BLaER1 treated with 17β-estradiol and CSF1 and Interleukin-3, amounts not matched to agents 10 nM and 100 nM (cell line): ENCODE measurements around the gene CDADC1.

ENCODE experiments used
- H3K27ac ChIP-seq, 11 experiments: shearing (Covaris generic); formaldehyde crosslinking; 2 replicates each; pipeline ENCODE4 v1.8.1; 2022
- H3K27me3 ChIP-seq, 11 experiments: shearing (Covaris generic); formaldehyde crosslinking; 2 replicates each; pipeline ENCODE4 v1.8.1; 2022
- H3K36me3 ChIP-seq, 11 experiments: shearing (Covaris generic); formaldehyde crosslinking; 2 replicates each; pipeline ENCODE4 v1.8.1; 2022
- H3K4me1 ChIP-seq, 10 experiments: shearing (Covaris generic); formaldehyde crosslinking; 2 replicates each; pipeline ENCODE4 v1.8.1; 2022
- H3K4me2 ChIP-seq, 11 experiments: shearing (Covaris generic); formaldehyde crosslinking; 2 replicates each; pipeline ENCODE4 v1.8.1; 2022
- H3K4me3 ChIP-seq, 10 experiments: shearing (Covaris generic); formaldehyde crosslinking; 2 replicates each; pipeline ENCODE4 v1.8.1; 2022
- H3K9ac ChIP-seq, 11 experiments: shearing (Covaris generic); formaldehyde crosslinking; 2 replicates each; pipeline ENCODE4 v1.8.1; 2022
- H3K9me3 ChIP-seq, 11 experiments: shearing (Covaris generic); formaldehyde crosslinking; replicated peaks in 1 of 11; 2 replicates each; pipeline ENCODE4 v1.8.1; 2022
- H4K20me1 ChIP-seq, 11 experiments: shearing (Covaris generic); formaldehyde crosslinking; 2 replicates each; pipeline ENCODE4 v1.8.1; 2022
- Cebpa-rat ChIP-seq, 11 experiments: shearing (Covaris generic); IDR thresholded peaks; 2 replicates each; pipeline ENCODE4 v1.8.1; 2022

CDADC1 gene

DNA sequence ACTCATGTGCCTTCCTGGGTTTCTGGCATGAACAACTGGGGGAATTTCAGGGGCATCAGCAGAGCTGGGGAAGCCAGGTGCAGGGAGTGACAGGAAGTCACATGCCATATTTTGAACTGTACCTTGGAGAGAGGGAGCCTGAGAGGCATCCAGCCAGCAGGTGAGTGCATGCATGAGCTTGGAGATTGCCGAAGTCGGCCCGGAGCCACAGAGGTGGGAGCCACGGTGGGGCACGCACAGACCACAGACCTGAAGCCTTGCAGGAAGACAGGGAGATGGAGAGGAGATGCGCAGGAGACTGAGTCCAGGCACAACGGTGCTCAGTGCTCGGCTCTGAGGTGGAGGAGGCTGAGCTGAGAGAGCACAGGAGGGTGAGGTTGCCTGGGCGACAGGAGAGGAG, 55.1 kb downstream of the CDADC1 start:
- Histone ChIP-seq H4K20me1 (no peaks in the 10 kb centered on the region), H3K9me3 (no peaks in the 10 kb centered on the region), H3K4me3 (no peak overlapping the region), H3K27me3 (no peaks in the 10 kb centered on the region), H3K36me3 (no peaks in the 10 kb centered on the region), H3K4me1 (peaks cover 7 to 69% (median 47%) of the 10 kb centered on the region in 10 experiments; a peak in 19 of 20 replicates), H3K4me2 (peak overlapping the region in 9 of 11 experiments; percentile 4 to 67 (median 56); a peak in 15 of 22 replicates), H3K9ac (no peak overlapping the region), H3K27ac (no peak overlapping the region)
- TF ChIP-seq Cebpa-rat (IDR thresholded peaks at IDR 0.05): no peak

GRCh38 chr13:49303533-49304252, 56.0 kb downstream of the CDADC1 start:
- H3K27me3 ChIP-seq: no peaks in the 10 kb centered on the region
- no peaks in the 10 kb centered on the region for H4K20me1 ChIP-seq
- H3K4me2 ChIP-seq: peak overlapping the region; percentile 33 to 67 (median 56); a peak in 20 of 22 replicates
- no peaks in the 10 kb centered on the region for H3K9me3 ChIP-seq
- no peaks in the 10 kb centered on the region for H3K36me3 ChIP-seq
- TF ChIP-seq Cebpa-rat (IDR thresholded peaks at IDR 0.05): no peak
- no peak overlapping the region; a peak in 1 of 22 replicates for H3K9ac ChIP-seq
- no peak overlapping the region for H3K4me3 ChIP-seq
- H3K4me1 ChIP-seq: peaks cover 7 to 76% (median 55%) of the 10 kb centered on the region in 10 experiments; a peak in 19 of 20 replicates
- H3K27ac ChIP-seq: no peak overlapping the region

DNA sequence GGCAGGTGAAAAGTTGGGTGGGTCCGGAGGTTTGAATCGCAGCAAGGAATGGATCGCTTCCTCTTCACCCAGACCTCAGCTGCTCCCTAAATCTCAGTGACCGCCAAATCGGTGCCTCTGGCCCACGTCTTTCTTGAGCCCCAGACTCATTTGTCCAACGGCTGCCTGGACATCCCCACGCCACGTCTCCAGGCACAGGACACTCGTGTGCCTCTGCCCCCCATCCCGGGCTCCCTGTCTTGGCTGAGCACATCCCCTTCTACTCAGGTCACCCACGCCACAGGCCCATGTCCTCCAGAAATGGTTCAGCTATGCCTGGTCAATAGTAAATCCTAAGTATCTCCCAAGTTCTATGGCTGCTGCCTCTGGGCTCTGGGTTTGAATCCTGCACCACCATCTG, 56.6 kb downstream of the CDADC1 start:
- no peaks in the 10 kb centered on the region for H3K27me3 ChIP-seq
- no peaks in the 10 kb centered on the region for H4K20me1 ChIP-seq
- H3K9ac ChIP-seq: no peak overlapping the region
- H3K36me3 ChIP-seq: no peaks in the 10 kb centered on the region
- H3K4me1 ChIP-seq: peaks cover 7 to 76% (median 55%) of the 10 kb centered on the region in 10 experiments; a peak in 19 of 20 replicates
- H3K9me3 ChIP-seq: no peaks in the 10 kb centered on the region
- no peak overlapping the region for H3K27ac ChIP-seq
- no peak overlapping the region for H3K4me3 ChIP-seq
- no peak for TF ChIP-seq Cebpa-rat (IDR thresholded peaks at IDR 0.05)
- H3K4me2 ChIP-seq: peak overlapping the region in 2 of 11 experiments; percentile 54 to 67; a peak in 1 of 22 replicates

GRCh38 chr13:49304763-49305700, 57.3 kb downstream of the CDADC1 start:
- no peak overlapping the region for H3K27ac ChIP-seq
- peaks cover 0 to 5% (median 0%) of the 10 kb centered on the region in 11 experiments; a peak in 6 of 22 replicates for H3K36me3 ChIP-seq
- no peaks in the 10 kb centered on the region for H4K20me1 ChIP-seq
- TF ChIP-seq Cebpa-rat (IDR thresholded peaks at IDR 0.05): no peak
- peak overlapping the region in 9 of 11 experiments; percentile 23 to 77 (median 58); a peak in 14 of 22 replicates for H3K4me2 ChIP-seq
- H3K4me3 ChIP-seq: no peak overlapping the region
- peaks cover 7 to 80% (median 55%) of the 10 kb centered on the region in 10 experiments; a peak in 19 of 20 replicates for H3K4me1 ChIP-seq
- H3K9me3 ChIP-seq: no peaks in the 10 kb centered on the region
- no peaks in the 10 kb centered on the region for H3K27me3 ChIP-seq
- no peak overlapping the region for H3K9ac ChIP-seq

DNA sequence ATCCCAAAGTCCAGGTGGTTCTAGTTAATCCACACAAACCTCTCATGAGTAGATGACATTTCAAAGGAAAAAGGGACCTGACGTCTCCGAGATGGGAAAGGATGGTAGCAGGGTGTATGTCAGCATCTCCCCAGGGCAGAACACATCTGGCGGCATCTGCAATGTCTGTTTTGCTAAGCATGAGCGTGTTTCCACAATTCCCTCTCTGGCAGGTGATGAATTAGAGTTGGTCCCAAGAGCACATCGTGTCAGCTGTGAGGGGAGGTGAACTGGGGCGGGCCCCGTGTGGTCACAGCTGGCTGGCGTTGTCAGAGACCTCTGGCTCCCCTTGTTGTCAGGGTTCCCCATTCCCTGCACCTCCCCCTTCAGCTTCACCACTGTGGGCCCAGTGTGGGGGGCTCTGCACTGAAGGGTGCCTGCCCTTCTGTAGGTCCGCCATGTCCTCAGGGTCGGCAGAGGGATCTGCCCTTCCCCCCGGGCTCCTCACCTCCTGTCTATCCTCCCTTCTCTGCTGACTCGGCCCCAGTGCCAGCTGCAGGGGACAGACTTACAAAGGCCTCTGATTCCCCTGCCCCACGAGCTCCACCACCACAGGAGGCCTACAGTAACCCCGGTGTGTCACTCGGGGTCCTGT, 58.2 kb downstream of the CDADC1 start:
- H3K4me3 ChIP-seq: no peak overlapping the region
- H3K4me1 ChIP-seq: peaks cover 7 to 80% (median 48%) of the 10 kb centered on the region in 10 experiments; a peak in 19 of 20 replicates
- no peaks in the 10 kb centered on the region for H3K27me3 ChIP-seq
- no peak overlapping the region for H3K27ac ChIP-seq
- H3K4me2 ChIP-seq: peak overlapping the region in 9 of 11 experiments; percentile 23 to 77 (median 58); a peak in 16 of 22 replicates
- no peaks in the 10 kb centered on the region for H4K20me1 ChIP-seq
- H3K9ac ChIP-seq: no peak overlapping the region
- H3K36me3 ChIP-seq: peaks cover 0 to 14% (median 0%) of the 10 kb centered on the region in 11 experiments; a peak in 6 of 22 replicates
- no peak for TF ChIP-seq Cebpa-rat (IDR thresholded peaks at IDR 0.05)
- no peaks in the 10 kb centered on the region for H3K9me3 ChIP-seq

DNA sequence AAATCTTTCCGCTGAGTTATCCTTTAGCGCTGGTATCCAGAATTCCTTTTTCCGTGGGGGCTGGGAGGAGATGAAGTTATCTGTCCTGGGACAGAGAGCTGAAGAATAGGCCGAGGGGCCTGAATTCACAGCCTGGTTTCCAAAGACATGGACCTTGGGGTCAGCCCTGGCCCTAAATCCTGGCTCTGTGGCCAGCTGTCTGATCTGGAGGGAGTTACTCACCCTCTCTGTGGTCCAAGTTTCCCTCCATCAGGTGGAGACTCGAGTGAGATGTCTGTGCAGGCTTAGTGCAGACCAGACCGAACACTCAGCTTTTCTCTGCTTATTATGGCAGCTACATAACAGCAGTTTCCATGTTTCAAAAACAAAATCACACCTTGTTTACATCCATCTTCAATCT, 59.6 kb downstream of the CDADC1 start:
- Histone ChIP-seq H3K36me3 (peaks cover 0 to 14% (median 0%) of the 10 kb centered on the region in 11 experiments; a peak in 6 of 22 replicates), H3K9me3 (no peaks in the 10 kb centered on the region), H3K9ac (no peak overlapping the region), H3K27me3 (no peaks in the 10 kb centered on the region), H3K4me2 (peak overlapping the region in 3 of 11 experiments; percentile 39 to 47 (median 44); a peak in 3 of 22 replicates), H4K20me1 (no peaks in the 10 kb centered on the region), H3K4me1 (peaks cover 7 to 80% (median 43%) of the 10 kb centered on the region in 10 experiments; a peak in 19 of 20 replicates), H3K27ac (no peak overlapping the region), H3K4me3 (no peak overlapping the region)
- no peak for TF ChIP-seq Cebpa-rat (IDR thresholded peaks at IDR 0.05)

GRCh38 chr13:49308097-49308875, 60.6 kb downstream of the CDADC1 start:
- Histone ChIP-seq H3K9me3 (no peaks in the 10 kb centered on the region), H3K27me3 (no peaks in the 10 kb centered on the region), H3K36me3 (peaks cover 0 to 14% (median 0%) of the 10 kb centered on the region in 11 experiments; a peak in 6 of 22 replicates), H3K9ac (no peak overlapping the region), H3K4me2 (peak overlapping the region in 7 of 11 experiments; percentile 11 to 66 (median 44); a peak in 11 of 22 replicates), H3K27ac (no peak overlapping the region), H3K4me3 (no peak overlapping the region), H4K20me1 (no peaks in the 10 kb centered on the region), H3K4me1 (peaks cover 6 to 73% (median 34%) of the 10 kb centered on the region in 10 experiments; a peak in 19 of 20 replicates)
- no peak for TF ChIP-seq Cebpa-rat (IDR thresholded peaks at IDR 0.05)

DNA sequence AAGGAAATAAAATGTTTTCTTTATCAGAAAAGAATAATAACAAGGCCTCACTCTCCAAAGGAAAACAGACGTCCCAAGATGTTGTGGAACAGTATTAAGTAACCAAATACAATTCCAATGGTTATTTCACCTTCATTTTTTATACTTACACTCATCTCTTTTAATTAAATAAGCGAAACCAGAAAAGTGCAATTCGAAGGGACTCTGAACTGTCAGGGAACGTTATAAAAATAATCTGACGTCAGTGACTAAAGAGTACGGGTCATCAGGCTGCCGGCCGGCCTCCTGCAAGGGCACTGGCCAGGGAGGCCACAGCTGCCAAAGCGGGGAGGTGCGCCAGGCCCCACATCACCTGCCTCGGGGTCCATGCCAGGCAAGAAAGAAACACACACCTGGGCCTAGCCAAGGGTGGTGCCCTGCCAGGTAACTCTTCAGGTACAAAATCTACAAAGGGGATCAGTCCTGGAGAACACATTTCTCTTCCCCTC, 61.2 kb downstream of the CDADC1 start:
- Histone ChIP-seq H3K4me1 (peaks cover 6 to 71% (median 32%) of the 10 kb centered on the region in 10 experiments), H3K27ac (no peak overlapping the region)

More for the DNA sequence above, 61.2 kb downstream of the CDADC1 start:
- Histone ChIP-seq H3K9ac (no peak overlapping the region), H3K4me3 (no peak overlapping the region), H4K20me1 (no peaks in the 10 kb centered on the region), H3K27me3 (no peaks in the 10 kb centered on the region), H3K4me2 (no peak overlapping the region), H3K9me3 (no peaks in the 10 kb centered on the region), H3K36me3 (peaks cover 0 to 14% (median 4%) of the 10 kb centered on the region in 11 experiments; a peak in 6 of 22 replicates)
- TF ChIP-seq Cebpa-rat (IDR thresholded peaks at IDR 0.05): no peak
